GM23248 (cell line): ENCODE data around the gene LEUTX.

ENCODE experiments used
- EZH2 ChIP-seq: fragments of 200-600 bp; sonication (generic); IDR thresholded peaks from 2 replicates; pipeline ENCODE4 v1.6.1; 2018; ENCODE audit warnings: antibody characterized with exemption, mild to moderate bottlenecking; ENCODE audit not compliant: insufficient read depth, poor library complexity, severe bottlenecking
- EZH2phosphoT487 ChIP-seq: fragments of 200-600 bp; sonication (generic); IDR thresholded peaks from 2 replicates; pipeline ENCODE4 v1.6.1; 2018; ENCODE audit warnings: antibody characterized with exemption, moderate library complexity, mild to moderate bottlenecking, low read depth; ENCODE audit not compliant: insufficient read depth

DNA sequence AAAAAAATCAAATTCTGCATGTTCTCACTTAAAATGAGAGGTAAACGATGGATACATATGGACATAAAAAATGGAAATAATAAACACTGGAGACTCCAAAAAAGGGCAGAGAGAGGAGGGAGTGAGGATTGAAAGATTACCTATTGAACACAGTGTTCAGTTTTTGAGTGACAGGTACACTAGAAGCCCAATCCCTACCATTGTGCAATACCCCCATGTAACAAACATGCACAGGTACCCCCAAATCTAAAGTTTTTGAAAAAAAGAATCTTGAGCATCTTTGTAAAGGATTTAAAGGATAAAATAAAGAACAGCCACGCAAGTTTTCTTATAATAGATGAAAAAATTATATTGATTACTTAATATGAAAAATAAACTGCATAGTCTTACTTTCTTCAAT is 24.1 kb upstream of the LEUTX start:
- no peak for TF ChIP-seq EZH2
- TF ChIP-seq EZH2phosphoT487: no peak
